Chondrocyte (in vitro differentiated cells): Measurements from ENCODE around the gene FARSA. TPM values are rescaled to one million over a fixed set of nuclear protein-coding genes. Genes with fewer than 3 reads are reported as not detected.
"Not testable (repeated sequence)": the region's sequence is repeated elsewhere in the genome, so short reads cannot be mapped to it uniquely, and the experiment has no call there.

Experiments used
- DNase-seq: peaks from one replicate; pipeline ENCODE4 v3.0.0; 2021; ENCODE audit warnings: mixed read lengths, low spot score
- H3K27ac Mint-ChIP-seq: one replicate; pipeline ENCODE4 v1.8.0; 2021; ENCODE audit warnings: mild to moderate bottlenecking, moderate library complexity, mixed read lengths; ENCODE audit not compliant: unreplicated experiment
- H3K27me3 Mint-ChIP-seq: 2 replicates; pipeline ENCODE4 v1.8.0; 2021; ENCODE audit warnings: low read depth, mixed read lengths
- H3K36me3 Mint-ChIP-seq: 2 replicates; pipeline ENCODE4 v1.8.0; 2021; ENCODE audit warnings: low read depth, mixed read lengths
- H3K4me1 Mint-ChIP-seq: 2 replicates; pipeline ENCODE4 v1.8.0; 2021; ENCODE audit warnings: low read depth, mild to moderate bottlenecking, mixed read lengths
- H3K4me3 Mint-ChIP-seq: one replicate; pipeline ENCODE4 v1.8.0; 2021; ENCODE audit warnings: mild to moderate bottlenecking, moderate library complexity, mixed read lengths; ENCODE audit not compliant: unreplicated experiment
- H3K9me3 Mint-ChIP-seq: 2 replicates; pipeline ENCODE4 v1.8.0; 2021; ENCODE audit warnings: low read depth, mixed read lengths
- CTCF ChIP-seq: fragments of 200-600 bp; sonication (generic); IDR thresholded peaks from 2 replicates; pipeline ENCODE4 v1.5.0; 2021; ENCODE audit warnings: antibody characterized with exemption, mild to moderate bottlenecking, moderate library complexity
- total RNA-seq: library from RNA; stranded (reverse); gene quantifications from 3 replicates; pipeline ENCODE4 v1.2.1, GENCODE V29; 2021

Gene FARSA
- total RNA-seq, 1 donor from 2014 or later: 46.4 TPM

DNA sequence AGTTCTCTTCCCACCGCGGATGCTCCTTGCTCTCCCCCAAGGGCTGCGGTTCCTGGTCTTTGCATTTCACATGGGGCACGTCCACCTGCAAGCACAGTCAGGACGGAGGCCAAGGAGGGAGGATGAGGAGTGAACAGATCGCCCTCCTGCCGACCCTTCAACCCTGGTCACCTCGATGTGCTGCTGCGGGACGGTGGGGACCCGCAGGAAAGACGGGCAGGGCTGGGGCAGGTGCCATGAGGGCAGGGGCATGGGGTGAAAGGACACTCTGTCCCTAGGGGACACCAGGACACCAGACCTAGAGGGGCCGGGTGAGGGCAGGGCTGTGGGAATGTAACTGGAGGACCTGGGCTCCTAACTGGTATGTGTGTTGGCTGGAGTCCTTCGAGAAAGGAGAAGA lies 15.3 kb downstream of the FARSA start:
- H3K4me1 Mint-ChIP-seq: peaks cover 8% of the 10 kb centered on the region
- TF ChIP-seq CTCF: no peak
- no peak for DNase-seq
- H3K9me3 Mint-ChIP-seq: no peaks in the 10 kb centered on the region
- H3K27me3 Mint-ChIP-seq: no peaks in the 10 kb centered on the region
- H3K4me3 Mint-ChIP-seq: peak overlapping the region; percentile 67
- H3K27ac Mint-ChIP-seq: no peak overlapping the region
- peaks cover 9% of the 10 kb centered on the region for H3K36me3 Mint-ChIP-seq

- not testable (repeated sequence) for DNase-seq, H3K27me3 Mint-ChIP-seq, H3K27ac Mint-ChIP-seq, H3K9me3 Mint-ChIP-seq, H3K4me3 Mint-ChIP-seq, H3K36me3 Mint-ChIP-seq
- H3K4me1 Mint-ChIP-seq: peaks cover 14% of the 10 kb centered on the region
Observed at GRCh38 chr19:12915860-12916259, 17.7 kb downstream of the FARSA start.

GRCh38 chr19:12913851-12914690 lies 19.4 kb downstream of the FARSA start:
- TF ChIP-seq CTCF: no peak
- H3K9me3 Mint-ChIP-seq: no peaks in the 10 kb centered on the region
- H3K4me1 Mint-ChIP-seq: peaks cover 10% of the 10 kb centered on the region
- no peaks in the 10 kb centered on the region for H3K27me3 Mint-ChIP-seq
- DNase-seq: no peak
- no peak overlapping the region for H3K4me3 Mint-ChIP-seq
- H3K36me3 Mint-ChIP-seq: no peaks in the 10 kb centered on the region
- no peak overlapping the region for H3K27ac Mint-ChIP-seq

DNA sequence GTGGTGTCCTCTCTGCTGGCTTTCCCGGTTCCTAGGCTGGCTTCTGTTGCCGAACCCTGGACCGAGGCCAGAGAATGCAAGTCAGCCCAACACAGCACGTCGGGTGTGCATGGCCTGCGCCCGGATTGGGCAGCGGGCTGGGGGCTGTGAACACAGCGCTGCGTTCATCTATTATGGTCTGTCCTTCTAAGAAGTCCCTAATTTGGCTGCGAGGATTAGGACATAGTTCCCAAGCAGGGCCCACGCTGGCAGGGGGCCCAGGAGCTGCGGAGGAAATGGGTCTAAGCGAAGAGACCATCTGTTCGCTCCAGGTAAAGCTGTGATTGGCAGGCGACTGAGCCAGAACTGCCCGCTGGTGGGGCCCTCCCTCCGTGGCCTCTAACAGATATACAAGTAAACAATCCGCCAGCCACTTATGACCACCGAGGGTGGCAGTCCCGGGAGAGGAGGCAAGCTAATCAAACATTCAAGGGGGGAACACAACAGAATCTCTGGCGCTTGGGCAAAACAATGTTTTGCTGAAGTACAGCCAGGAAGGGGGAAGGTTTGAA lies 20.4 kb downstream of the FARSA start:
- H3K4me1 Mint-ChIP-seq: peaks cover 6% of the 10 kb centered on the region
- H3K4me3 Mint-ChIP-seq: no peak overlapping the region
- H3K9me3 Mint-ChIP-seq: no peaks in the 10 kb centered on the region
- TF ChIP-seq CTCF: no peak
- no peak for DNase-seq
- H3K36me3 Mint-ChIP-seq: no peaks in the 10 kb centered on the region
- H3K27ac Mint-ChIP-seq: no peak overlapping the region
- H3K27me3 Mint-ChIP-seq: peaks cover 2% of the 10 kb centered on the region

DNA sequence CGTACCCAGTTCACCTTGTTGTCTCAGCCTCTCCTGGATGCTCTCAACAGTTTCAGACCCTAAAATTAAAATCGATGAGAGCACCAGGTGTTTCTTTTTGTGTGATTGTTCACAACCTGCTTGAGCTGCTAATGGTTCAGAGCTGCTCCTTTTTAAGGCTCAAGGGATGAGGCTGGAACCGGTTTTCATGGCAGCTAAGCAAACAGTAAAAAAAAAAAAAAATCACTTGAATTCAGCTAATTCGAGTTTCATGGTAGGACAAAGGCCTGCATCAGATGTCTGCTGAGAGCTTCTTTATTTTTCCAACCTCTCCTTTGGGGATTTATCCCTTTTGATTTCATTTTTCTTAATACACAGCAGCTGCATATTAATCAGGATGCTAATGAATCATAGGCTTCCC lies 20.9 kb downstream of the FARSA start:
- no peak for DNase-seq
- no peaks in the 10 kb centered on the region for H3K36me3 Mint-ChIP-seq
- no peaks in the 10 kb centered on the region for H3K9me3 Mint-ChIP-seq
- peaks cover 6% of the 10 kb centered on the region for H3K4me1 Mint-ChIP-seq
- H3K4me3 Mint-ChIP-seq: no peak overlapping the region
- no peak overlapping the region for H3K27ac Mint-ChIP-seq
- H3K27me3 Mint-ChIP-seq: peaks cover 2% of the 10 kb centered on the region
- TF ChIP-seq CTCF: no peak
